ENCODE results near the gene NKX2-2.

Gene NKX2-2

GRCh38 chr20:21521596-21522480 is 8.0 kb upstream of the NKX2-2 start:
- no peak for FAIRE-seq

- FAIRE-seq = no peak
Observed at GRCh38 chr20:21520702-21521595, 7.1 kb upstream of the NKX2-2 start.

DNA sequence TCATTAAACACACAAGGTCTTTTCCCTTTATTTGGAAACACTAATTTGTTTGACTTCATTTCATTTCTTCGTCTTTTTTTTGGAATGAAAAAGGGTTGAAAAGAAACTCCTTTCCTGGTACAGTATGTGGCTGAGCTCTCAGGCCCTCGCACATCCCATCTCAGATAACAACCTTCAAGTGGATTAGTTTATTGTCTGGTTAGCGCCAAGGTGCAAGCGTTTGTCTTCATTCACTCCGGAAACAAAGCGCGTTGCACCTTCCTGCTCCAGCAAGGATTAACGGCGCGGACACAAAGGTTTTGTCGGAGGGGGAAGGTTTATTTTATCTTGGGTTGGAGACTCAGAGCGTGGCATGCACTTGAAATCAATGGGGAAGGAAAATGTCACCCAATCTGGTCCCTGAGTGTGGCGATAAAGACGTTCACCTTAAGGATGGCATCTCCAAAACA is 5.3 kb upstream of the NKX2-2 start:
- no peak for FAIRE-seq

DNA sequence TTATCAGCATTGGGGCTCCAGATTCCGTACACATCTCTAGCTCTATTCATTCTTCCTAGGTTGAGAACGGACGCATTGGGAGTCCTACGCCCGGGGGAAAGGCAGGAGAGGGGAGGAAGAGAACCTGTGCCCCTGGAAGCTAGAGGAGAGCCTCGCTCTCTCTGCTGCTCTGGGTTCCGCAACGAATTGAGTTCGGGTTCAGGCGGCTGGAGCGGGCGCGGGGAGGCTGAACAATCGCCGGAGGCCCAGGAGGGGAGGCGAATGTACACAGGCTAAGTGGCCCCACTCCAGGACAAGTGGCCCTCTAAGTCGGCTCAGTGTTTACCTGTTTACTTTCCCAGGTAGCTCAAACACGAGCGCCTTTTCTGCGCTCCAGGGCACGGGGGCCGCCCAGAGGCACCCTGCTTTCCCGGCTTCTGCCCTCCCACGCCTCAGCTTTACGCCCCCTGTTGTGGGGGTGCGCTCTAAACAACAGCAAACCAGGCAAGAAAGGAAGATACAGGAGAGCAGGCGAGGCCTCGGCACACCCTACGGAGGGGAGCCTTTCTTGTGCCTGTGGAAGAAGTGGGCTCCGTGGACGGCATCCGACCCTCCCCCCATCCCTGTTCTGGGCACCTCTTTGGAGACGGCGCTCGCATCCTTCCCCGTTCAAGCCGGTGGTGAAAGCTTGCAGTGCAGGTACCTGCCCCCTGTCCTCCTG is 4.6 kb upstream of the NKX2-2 start:
- FAIRE-seq = no peak

DNA sequence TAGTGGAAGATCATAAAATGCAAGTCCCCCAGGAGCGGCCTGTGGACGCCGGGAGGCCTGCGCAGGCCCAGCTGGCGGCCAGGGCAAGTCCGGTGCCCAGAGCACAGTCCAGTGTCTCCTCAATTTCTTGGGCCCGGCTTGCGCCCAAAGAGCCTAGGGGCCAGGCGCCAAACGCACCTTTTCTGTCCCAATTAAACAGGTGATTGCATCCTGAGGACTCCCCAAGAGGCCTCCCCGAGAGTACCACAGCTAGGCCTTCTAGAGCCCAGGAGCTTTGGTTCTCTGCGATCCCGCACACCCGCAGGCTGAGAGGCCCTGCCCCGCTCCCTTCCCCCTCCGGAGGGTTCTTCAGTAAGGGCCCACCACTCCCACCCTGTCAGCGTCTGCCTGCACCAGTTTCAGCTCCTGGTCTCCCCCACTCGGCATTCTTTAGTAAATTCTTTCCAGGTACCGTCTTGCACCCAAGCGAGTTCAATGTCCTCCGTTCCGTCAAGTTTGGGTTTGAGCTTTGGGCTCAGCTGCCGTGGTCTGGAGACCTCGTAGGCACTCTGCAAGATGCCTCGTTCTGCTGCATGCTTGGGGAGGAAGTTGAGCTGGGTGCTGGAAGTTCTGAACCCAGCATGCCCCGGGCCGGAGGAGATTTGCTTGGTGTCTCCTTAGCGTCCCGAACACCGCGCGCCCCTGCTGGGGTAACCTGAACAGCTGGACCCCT is 3.9 kb upstream of the NKX2-2 start:
- FAIRE-seq = no peak

- no peak for FAIRE-seq
Observed at GRCh38 chr20:21516861-21517565, 3.1 kb upstream of the NKX2-2 start.

- FAIRE-seq = no peak
Observed at GRCh38 chr20:21516180-21516567, 2.3 kb upstream of the NKX2-2 start.

DNA sequence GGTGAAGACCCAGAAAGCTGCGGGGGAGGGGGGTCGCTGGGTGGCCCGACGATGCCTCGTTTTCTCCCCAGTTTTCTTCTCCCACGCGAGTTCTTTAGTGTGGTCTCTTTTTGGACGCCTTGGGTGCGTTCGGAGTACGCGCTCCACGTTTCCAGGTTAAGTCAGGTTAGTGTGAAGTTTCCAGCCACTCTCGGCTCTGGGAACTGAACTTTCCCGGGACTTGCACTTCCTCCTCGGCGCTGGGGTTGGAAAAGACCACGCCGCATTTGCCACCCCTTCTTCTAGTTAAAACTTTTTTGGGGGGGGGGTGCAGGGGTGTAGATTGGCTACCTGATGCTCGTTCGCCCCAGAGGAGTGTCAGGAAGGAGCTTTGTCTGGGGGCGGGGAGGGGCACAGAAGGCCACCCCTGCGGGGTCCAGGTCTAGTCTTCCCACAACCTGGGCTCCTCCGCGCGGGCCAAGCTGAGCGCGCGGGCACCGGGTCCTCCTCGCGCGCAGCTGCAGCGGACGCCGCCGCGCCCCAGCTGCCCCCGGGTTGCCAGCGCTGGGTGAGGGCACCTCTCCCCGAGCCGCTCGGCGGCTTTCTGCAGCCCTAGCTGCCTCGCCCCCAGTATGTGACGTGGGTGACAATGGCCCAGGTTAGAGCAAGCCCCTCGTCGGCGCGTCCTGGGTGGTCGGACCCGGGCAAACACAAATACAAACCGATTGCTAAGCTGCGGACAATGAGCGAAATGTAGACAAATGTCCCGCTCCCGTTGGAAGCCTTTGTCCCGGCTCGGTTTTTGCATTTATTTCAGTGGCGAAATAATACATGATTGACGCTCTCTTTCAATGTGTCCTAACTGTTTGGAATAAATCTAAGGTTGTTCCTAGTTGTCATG is 1.7 kb upstream of the NKX2-2 start:
- no peak for FAIRE-seq

DNA sequence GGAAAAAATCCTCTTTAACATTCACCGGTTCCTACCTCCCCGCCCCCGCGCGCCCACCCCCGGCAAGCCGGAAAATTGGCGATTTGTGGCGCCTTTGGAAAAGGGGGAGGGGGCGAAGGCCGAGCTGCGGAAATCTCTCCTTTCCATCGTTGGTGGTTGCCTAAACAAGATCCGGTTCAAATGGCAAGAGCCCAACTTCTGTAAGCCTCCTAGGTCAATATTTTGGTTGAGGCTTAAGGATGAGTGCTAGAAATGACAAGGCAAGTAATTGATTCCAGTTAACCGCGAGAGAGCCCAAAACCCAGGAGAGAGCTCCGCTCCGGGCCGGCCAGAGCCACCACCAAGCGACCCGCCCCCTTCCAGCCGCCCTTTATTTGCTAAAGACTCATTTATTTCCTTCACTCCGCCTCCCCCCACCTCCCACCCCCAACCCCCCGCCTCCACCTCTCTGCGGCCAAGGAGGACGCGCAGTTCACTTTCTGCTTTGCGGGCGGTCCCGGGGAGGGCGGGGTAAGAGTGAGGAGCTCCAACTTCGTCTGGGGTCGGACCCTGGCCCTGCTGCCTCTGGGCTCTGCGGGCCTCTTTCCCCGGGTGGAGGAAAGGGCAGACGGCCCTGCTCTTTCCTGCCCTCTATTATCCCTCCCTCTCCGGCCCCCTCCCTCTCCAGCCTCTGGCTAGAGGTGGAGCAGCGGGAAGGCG is 838 bp upstream of the NKX2-2 start:
- no peak for FAIRE-seq

DNA sequence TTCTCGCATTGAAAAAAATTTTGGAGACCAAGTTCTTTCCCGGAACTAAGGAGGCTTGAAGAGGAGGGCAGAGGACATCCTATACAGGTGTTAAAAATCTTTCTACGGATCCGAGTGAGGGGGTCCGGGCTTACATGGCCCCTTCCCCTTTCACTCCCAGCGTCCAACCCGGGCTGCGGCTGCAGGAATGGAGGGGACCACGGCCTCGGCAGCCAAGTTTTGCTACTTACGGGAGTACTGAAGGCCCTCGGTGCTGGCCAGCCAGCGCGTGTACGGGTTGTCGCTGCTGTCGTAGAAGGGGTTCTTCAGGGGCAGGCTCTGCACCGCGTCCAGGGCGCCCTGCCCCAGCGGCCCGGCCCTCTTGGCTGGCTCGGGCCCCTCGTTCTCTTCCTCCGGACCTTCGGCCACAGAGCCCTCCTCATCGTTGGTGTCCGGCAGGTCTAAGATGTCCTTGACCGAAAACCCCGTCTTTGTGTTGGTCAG is 642 bp downstream of the NKX2-2 start:
- FAIRE-seq = no peak

GRCh38 chr20:21512634-21513180 is 1.2 kb downstream of the NKX2-2 start:
- no peak for FAIRE-seq

DNA sequence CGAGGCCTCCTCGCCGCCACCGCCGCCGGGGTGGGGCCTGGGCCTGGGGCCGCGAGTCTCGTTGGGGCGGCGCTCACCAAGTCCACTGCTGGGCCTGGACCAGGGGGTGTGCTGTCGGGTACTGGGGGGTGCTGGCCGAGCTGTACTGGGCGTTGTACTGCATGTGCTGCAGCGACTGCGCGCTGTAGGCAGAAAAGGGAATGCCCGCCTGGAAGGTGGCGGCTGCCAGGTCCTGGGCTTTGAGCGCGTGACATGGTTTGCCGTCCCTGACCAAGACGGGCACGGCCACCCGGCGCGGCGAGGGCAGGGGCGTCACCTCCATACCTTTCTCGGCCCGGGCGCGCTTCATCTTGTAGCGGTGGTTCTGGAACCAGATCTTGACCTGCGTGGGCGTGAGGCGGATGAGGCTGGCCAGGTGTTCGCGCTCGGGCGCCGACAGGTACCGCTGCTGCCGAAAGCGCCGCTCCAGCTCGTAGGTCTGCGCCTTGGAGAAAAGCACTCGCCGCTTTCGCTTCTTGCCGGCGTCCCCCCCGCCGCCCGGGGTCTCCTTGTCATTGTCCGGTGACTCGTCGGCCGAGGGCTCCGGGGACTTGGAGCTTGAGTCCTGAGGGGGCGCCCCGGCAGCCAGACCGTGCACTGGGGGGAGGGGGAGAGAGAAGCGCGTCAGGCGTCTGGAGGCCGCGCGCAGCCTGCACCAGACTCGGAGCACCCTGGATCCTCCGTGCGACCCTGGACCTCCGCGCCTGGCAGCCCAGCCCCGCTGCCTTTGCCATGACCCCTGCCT is 1.8 kb downstream of the NKX2-2 start:
- no peak for FAIRE-seq

GRCh38 chr20:21511485-21511849 is 2.4 kb downstream of the NKX2-2 start:
- FAIRE-seq = no peak

DNA sequence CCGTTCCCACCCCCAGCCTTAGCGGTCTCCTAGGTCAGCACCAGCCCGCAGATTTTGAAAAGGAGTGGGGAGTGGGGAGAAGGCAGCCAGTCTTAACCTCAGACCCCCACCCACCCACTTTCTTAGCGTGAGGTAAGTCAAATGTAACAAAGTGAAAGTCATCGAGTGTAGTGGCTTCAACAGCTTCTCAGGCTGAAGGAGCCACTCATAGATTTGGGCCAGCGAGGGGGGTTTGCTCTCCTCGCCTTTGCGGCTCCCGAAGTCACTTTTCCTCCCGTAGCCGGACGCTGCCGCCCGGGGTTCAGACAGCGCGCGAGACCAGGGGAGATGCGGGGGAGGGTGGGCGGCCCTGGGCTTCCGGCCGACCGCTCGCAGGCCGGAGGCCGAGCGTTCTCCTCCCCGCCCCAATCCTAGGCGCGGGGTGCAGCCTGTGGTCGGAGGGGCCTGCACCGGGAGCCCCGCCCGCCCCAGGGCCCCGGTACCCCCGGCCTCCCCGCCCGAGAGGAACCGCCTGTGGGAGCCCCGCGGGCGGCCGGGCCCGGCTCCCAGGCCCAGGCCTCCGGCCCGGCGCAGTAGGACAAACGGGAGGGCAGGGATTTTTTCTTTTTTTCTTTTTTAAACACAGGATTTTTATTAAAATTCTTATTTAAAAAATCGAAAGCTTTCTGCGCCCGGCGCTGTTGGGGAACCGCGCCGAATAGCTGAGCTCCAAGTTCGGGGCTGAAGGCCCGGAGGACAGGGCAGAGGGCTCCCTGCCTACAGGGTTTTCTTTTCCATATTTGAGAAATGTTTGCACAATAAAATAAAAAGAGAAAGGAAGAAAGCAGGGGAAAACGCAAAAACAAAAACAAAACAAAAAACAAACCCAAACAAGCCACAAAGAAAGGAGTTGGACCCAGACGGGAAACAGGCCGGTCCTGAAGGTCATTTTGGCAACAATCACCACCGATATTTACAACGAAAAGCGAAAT is 3.2 kb downstream of the NKX2-2 start:
- FAIRE-seq = no peak

- no peak for FAIRE-seq
Observed at GRCh38 chr20:21509597-21510371, 4.1 kb downstream of the NKX2-2 start.

DNA sequence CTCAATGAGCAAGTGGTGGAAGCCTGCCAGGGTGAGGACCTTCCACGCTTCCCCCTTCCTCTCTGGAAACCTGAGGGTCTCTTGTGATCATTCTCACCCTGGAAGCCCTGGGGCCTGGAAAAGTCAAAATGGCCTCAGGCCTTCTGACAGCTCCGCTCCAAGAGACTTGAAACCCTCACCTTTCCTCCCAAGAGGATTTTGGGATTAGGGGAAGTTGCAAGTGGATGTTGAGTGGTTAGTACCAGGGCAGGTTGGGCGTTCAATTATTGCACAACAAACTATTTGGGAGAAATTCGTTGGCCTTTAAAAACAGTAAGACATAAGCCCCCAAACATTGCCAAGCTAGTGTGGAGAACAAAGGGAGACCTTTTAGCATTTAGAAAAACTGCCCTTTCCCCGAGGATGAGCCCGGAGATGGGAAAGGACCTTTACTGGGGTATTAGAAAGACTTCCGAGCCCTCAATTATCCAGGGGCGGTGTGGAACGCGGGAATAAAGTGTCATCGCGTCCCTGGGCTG is 4.7 kb downstream of the NKX2-2 start:
- FAIRE-seq = no peak
